Measurements from ENCODE around the gene RCBTB1.

The RCBTB1 gene

DNA sequence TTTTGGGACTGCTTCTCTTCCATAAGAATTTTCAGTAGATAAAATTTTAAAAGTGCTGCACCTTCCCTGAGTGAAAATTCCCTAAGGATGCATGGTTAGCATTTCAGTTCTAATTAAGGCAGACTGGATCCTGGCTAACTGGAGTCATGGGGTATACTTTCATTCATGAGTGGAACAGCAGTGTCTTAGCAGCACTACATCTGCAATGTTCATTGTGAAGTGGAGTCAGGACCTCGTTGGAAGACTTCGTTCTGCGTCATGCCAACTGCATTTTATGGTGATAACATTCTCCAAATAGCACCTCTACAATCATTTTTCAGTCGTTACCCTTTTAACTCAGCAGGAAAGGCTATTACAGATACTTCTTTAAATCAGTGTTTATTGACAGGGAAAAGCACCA lies 64.1 kb downstream of the RCBTB1 start:
- Histone ChIP-seq H3K27me3 (ENCODE audit: control insufficient read depth, low read length) (no peaks in the 10 kb centered on the region), H3K9me2 (replicated peaks; ENCODE audit: control insufficient read depth, low read length) (no peaks in the 10 kb centered on the region), H3K4me1 (ENCODE audit: control insufficient read depth, low read length) (peaks cover 11% of the 10 kb centered on the region), H3K4me2 (ENCODE audit: low read length) (no peak overlapping the region), H3K79me2 (ENCODE audit: control insufficient read depth, low read length) (no peaks in the 10 kb centered on the region), H3K27ac (ENCODE audit: low read depth, low read length) (no peak overlapping the region), H3K9me3 (ENCODE audit: control insufficient read depth, insufficient read depth, low read length) (no peaks in the 10 kb centered on the region), H3F3A (ENCODE audit: control insufficient read depth, insufficient read depth) (peaks cover 10% of the 10 kb centered on the region; the same call in 1 of the 2 replicates), H3K36me3 (ENCODE audit: control insufficient read depth, low read length) (peaks cover 29% of the 10 kb centered on the region), H4K20me1 (ENCODE audit: control insufficient read depth, insufficient read depth, low read depth, low read length) (no peaks in the 10 kb centered on the region), H3K4me3 (ENCODE audit: low read length) (no peak overlapping the region)
- no peak for TF ChIP-seq EZH2phosphoT487 (IDR thresholded peaks at IDR 0.05; ENCODE audit: borderline replicate concordance, low read length)
- TF ChIP-seq CTCF (IDR thresholded peaks at IDR 0.05; ENCODE audit: low read depth, low read length, poor library complexity, severe bottlenecking) = no peak

DNA sequence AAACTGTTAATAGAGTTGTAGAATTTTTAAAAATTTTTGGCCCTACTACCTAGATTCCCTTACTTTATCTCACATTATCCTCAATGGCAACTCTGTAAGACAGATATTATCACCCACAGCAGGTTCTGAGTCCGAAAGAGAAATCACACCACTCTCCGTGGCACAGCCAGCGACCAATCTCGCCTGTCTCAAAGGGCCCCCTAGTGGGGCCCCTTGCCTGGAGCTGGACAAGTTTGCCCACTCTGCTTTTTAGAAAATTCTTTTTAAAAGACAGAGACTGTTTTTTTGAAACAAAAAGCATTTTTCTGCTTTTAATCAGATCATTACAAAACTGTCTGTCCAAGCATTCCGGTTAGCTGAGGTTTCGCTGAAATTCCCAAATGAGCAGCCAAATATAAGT lies 67.9 kb downstream of the RCBTB1 start:
- Histone ChIP-seq H3K4me1 (ENCODE audit: control insufficient read depth, low read length) (peaks cover 8% of the 10 kb centered on the region), H3K9me2 (replicated peaks; ENCODE audit: control insufficient read depth, low read length) (no peaks in the 10 kb centered on the region)

GRCh38 chr13:49516467-49516866 lies 68.9 kb downstream of the RCBTB1 start:
- no peak for TF ChIP-seq EZH2phosphoT487 (IDR thresholded peaks at IDR 0.05; ENCODE audit: borderline replicate concordance, low read length)
- TF ChIP-seq CTCF (IDR thresholded peaks at IDR 0.05; ENCODE audit: low read depth, low read length, poor library complexity, severe bottlenecking) = no peak
- no peaks in the 10 kb centered on the region for H3K79me2 ChIP-seq (ENCODE audit: control insufficient read depth, low read length)
- H3K4me1 ChIP-seq (ENCODE audit: control insufficient read depth, low read length) = no peaks in the 10 kb centered on the region
- H3K9me3 ChIP-seq (ENCODE audit: control insufficient read depth, insufficient read depth, low read length) = no peaks in the 10 kb centered on the region
- H3K27me3 ChIP-seq (ENCODE audit: control insufficient read depth, low read length) = no peaks in the 10 kb centered on the region
- H3F3A ChIP-seq (ENCODE audit: control insufficient read depth, insufficient read depth) = peaks cover 5% of the 10 kb centered on the region; the same call in 1 of the 2 replicates
- no peak overlapping the region for H3K4me2 ChIP-seq (ENCODE audit: low read length)
- no peak overlapping the region for H3K4me3 ChIP-seq (ENCODE audit: low read length)
- H3K9me2 ChIP-seq (replicated peaks; ENCODE audit: control insufficient read depth, low read length) = no peaks in the 10 kb centered on the region
- H3K27ac ChIP-seq (ENCODE audit: low read depth, low read length) = no peak overlapping the region
- H4K20me1 ChIP-seq (ENCODE audit: control insufficient read depth, insufficient read depth, low read depth, low read length) = no peaks in the 10 kb centered on the region
- H3K36me3 ChIP-seq (ENCODE audit: control insufficient read depth, low read length) = peaks cover 22% of the 10 kb centered on the region

More for the DNA sequence above, 67.9 kb downstream of the RCBTB1 start:
- Histone ChIP-seq H3F3A (ENCODE audit: control insufficient read depth, insufficient read depth) (peaks cover 10% of the 10 kb centered on the region; the same call in 1 of the 2 replicates), H3K79me2 (ENCODE audit: control insufficient read depth, low read length) (no peaks in the 10 kb centered on the region), H3K4me2 (ENCODE audit: low read length) (no peak overlapping the region), H3K27me3 (ENCODE audit: control insufficient read depth, low read length) (no peaks in the 10 kb centered on the region), H3K27ac (ENCODE audit: low read depth, low read length) (no peak overlapping the region), H4K20me1 (ENCODE audit: control insufficient read depth, insufficient read depth, low read depth, low read length) (no peaks in the 10 kb centered on the region), H3K36me3 (ENCODE audit: control insufficient read depth, low read length) (peaks cover 29% of the 10 kb centered on the region), H3K9me3 (ENCODE audit: control insufficient read depth, insufficient read depth, low read length) (no peaks in the 10 kb centered on the region), H3K4me3 (ENCODE audit: low read length) (no peak overlapping the region)
- no peak for TF ChIP-seq CTCF (IDR thresholded peaks at IDR 0.05; ENCODE audit: low read depth, low read length, poor library complexity, severe bottlenecking)
- TF ChIP-seq EZH2phosphoT487 (IDR thresholded peaks at IDR 0.05; ENCODE audit: borderline replicate concordance, low read length) = no peak
